ENCODE results near the gene RIN1.

- TF ChIP-seq CTCF (optimal IDR thresholded peaks at IDR 0.05 in 1 of 3, IDR thresholded peaks at IDR 0.05 in 1 of 3, conservative IDR thresholded peaks at IDR 0.05 in 1 of 3; ENCODE audit: extremely low read depth in 1 of 3, insufficient read depth in 2 of 3, low read length in 3 of 3), result no peak
- TF ChIP-seq EZH2 (IDR thresholded peaks at IDR 0.05; ENCODE audit: low read length), result no peak
Measured at GRCh38 chr11:66317322-66317722, 18.9 kb downstream of the RIN1 start.

Measured in keratinocyte (primary cell).